AG09309 (cell line): ENCODE data around the gene HAP1.

Experiments used
- DNase-seq: peaks from one replicate; pipeline ENCODE4 v3.0.0-alpha.2; 2010; ENCODE audit warnings: low read depth
- H3K4me3 ChIP-seq: 2 replicates; pipeline ENCODE4 v1.5.1; 2011; ENCODE audit warnings: mild to moderate bottlenecking, low read depth, low read length, moderate library complexity; ENCODE audit not compliant: control insufficient read depth
- TF ChIP-seq, protein P1 (sequence below): IDR thresholded peaks from 2 replicates; pipeline ENCODE4 v1.5.1; 2011; ENCODE audit warnings: mild to moderate bottlenecking, low read depth, low read length, inconsistent platforms; ENCODE audit not compliant: insufficient read depth, control insufficient read depth; ENCODE audit errors: missing control alignments

The HAP1 gene

GRCh38 chr17:41722231-41722630 is 12.2 kb downstream of the HAP1 start:
- H3K4me3 ChIP-seq = no peak overlapping the region
- TF ChIP-seq, protein P1, sequence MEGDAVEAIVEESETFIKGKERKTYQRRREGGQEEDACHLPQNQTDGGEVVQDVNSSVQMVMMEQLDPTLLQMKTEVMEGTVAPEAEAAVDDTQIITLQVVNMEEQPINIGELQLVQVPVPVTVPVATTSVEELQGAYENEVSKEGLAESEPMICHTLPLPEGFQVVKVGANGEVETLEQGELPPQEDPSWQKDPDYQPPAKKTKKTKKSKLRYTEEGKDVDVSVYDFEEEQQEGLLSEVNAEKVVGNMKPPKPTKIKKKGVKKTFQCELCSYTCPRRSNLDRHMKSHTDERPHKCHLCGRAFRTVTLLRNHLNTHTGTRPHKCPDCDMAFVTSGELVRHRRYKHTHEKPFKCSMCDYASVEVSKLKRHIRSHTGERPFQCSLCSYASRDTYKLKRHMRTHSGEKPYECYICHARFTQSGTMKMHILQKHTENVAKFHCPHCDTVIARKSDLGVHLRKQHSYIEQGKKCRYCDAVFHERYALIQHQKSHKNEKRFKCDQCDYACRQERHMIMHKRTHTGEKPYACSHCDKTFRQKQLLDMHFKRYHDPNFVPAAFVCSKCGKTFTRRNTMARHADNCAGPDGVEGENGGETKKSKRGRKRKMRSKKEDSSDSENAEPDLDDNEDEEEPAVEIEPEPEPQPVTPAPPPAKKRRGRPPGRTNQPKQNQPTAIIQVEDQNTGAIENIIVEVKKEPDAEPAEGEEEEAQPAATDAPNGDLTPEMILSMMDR = no peak
- no peak for DNase-seq

GRCh38 chr17:41718287-41718645 is 16.2 kb downstream of the HAP1 start:
- H3K4me3 ChIP-seq = no peak overlapping the region
- TF ChIP-seq, protein P1 = no peak
- no peak for DNase-seq

DNA sequence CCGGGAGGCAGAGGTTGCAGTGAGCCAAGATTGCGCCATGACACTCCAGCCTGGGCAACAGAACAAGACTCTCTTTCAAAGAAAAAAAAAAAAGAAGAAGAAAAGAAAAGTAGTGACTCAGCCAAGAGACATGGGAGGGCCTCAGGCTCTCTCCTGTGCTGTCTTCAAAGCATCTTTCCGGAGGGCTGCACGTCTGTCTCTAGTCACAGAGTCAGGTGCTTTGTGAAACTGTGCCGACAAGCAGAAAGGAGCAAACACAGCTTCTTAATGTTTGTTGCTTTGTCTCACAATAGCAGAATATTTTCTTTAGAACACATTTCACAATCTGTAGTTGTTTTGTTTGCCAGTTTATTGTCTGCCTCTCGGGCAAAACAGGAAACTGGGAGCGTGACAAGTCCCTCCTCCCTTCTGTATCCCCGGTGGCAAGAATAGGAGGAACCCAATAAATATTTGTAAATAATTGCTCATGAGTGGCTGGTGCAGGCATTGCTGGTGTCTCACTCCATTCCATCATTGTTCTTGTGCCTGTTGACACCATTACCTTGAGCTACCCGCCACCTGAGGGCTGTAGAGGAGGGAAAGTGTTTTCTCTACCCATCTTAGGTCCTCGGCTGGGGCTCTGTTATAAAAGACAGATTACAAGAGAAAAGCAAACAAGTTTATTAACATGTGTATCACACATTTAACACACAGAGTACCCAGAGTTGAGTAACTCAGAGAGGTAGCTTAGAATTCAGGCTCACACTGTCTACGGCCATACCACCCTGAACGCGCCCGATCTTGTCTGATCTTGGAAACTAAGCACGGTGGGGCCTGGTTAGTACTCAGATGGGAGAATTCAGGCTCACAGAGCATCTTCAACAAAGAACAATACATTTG is 16.8 kb downstream of the HAP1 start:
- H3K4me3 ChIP-seq = no peak overlapping the region
- DNase-seq = no peak

DNA sequence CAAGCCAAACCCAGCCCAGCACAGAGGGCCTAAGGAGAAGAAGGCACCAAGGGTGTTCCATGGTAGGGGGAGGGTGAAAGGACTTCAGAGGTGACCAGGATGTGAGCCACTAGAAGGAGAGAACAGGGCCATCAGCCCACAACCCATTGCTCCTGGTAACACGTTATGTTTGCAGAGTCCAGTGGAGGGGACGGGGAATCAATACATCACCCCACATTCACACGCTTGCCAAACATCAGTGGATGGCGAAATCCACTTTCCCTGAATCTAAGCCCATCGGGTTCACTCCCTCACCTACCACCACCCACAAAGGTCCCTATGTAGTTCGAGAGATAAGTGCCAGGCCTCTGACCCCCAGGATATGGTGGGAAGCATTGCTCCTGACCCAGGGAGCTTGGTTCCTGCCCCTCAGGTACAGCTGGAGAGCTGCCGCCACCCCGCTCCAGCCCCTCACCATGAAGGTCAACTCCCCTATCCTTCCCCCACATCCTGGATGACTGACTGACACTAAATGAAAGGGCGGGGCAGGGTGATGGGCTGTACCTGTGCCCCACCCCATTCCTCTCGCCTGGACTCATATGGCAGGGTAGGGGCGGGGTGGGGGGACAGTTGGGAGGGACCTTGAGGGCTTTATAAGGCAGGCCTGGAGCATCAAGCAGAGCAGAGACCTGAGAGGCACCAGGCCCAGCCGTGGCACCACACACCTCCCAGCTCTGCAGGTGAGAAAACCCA is 22.6 kb downstream of the HAP1 start, which contains the start of gene GAST:
GAST (plus strand) TSS at position 663 of the 732 bp plus-strand sequence. CDS start 3,106 bp downstream, outside the sequence.
- no peak within 1 kb of the TSS for H3K4me3 ChIP-seq
- DNase-seq = no peak
- TF ChIP-seq, protein P1 = no peak

More for the DNA sequence above, 16.8 kb downstream of the HAP1 start:
- TF ChIP-seq, protein P1 = no peak

DNA sequence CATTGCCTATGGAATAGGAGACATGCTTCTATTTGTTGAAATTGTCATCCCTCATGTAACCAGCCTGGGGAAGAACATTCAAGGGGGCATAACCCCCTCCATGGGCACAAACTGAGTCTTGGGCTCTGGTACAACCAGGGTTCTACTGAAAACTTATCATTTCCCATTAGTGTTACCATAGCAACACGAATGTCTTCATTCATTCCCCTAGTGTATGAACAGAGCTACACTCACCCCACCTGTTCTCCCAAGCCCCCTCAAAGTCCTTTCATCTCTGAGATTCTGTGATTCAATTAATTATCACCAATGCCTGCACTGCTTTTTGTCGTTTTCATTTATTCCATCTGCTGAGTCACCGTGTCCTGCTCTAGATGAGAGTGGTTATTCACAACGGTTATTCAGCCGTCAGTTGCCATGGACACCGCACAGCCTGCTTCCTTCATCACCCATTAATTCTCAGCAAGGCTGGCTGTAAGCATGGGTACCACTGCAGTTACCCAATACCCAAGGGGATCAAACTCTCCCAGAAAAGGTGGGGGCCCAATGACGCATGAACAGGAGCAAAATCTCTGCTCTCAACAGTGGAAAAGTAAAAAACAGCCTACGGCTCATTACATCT is 23.9 kb downstream of the HAP1 start:
- no peak overlapping the region for H3K4me3 ChIP-seq
- no peak for DNase-seq
- TF ChIP-seq, protein P1 = no peak

DNA sequence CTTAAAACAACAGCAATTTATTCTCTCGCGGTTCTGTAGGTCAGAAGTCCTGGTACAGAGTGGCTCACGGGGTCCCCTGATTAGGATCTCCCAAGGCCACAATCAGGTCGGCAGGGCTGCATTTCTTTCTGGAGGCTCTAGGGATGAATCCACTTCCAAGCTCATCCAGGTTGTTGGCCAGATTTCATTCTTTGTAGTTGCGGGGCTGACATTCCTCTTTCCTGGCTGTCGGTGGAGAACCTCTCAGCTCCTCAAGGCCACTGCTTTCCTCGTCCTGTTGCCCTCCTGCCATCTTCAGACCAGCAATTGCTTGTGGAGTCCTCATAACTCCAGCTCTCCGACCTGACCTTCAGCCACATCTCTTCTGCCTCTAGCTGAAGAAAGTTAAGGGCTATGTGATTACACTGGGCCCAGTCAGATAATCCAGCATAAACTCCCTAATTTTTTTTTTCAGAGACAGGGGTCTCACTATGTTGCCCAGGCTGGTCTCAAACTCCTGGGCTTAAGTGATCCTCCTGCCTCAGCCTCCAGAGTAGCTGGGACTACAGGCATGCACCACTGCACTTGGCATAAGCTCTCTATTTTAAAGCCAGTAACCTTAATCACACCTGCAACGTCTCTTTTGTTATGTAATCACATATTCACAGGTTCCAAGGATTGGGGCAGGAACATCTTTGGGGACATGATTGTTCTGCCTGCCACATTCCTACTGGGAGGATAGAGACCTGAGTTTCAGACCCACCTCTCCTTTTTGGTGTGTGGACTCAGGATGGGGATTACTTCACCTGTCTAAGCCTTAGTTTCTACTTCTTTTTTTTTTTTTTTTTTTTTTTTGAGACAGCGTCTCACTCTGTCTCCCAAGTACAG is 26.4 kb downstream of the HAP1 start:
- H3K4me3 ChIP-seq = no peak overlapping the region
- TF ChIP-seq, protein P1 = no peak
- DNase-seq = no peak
